Measurements from ENCODE around the gene NOL7.

Gene NOL7

GRCh38 chr6:13668291-13668928 is 53.3 kb downstream of the NOL7 start:
- ATAC-seq, result no peak
- no peak for TF ChIP-seq ISL1 (CRISPR knock-in tag; IDR thresholded peaks at IDR 0.05)
- no peak for TF ChIP-seq ZC3H10 (CRISPR knock-in tag; IDR thresholded peaks at IDR 0.05)
- no peak for TF ChIP-seq ZNF8 (CRISPR knock-in tag; IDR thresholded peaks at IDR 0.05)
- TF ChIP-seq TOX (CRISPR knock-in tag; IDR thresholded peaks at IDR 0.05; ENCODE audit: borderline replicate concordance), result no peak
- TF ChIP-seq, protein P1, sequence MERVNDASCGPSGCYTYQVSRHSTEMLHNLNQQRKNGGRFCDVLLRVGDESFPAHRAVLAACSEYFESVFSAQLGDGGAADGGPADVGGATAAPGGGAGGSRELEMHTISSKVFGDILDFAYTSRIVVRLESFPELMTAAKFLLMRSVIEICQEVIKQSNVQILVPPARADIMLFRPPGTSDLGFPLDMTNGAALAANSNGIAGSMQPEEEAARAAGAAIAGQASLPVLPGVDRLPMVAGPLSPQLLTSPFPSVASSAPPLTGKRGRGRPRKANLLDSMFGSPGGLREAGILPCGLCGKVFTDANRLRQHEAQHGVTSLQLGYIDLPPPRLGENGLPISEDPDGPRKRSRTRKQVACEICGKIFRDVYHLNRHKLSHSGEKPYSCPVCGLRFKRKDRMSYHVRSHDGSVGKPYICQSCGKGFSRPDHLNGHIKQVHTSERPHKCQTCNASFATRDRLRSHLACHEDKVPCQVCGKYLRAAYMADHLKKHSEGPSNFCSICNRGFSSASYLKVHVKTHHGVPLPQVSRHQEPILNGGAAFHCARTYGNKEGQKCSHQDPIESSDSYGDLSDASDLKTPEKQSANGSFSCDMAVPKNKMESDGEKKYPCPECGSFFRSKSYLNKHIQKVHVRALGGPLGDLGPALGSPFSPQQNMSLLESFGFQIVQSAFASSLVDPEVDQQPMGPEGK (CRISPR knock-in tag; IDR thresholded peaks at IDR 0.05; ENCODE audit: borderline replicate concordance), result no peak

GRCh38 chr6:13669476-13669875 is 54.3 kb downstream of the NOL7 start:
- no peak for ATAC-seq
- no peak for TF ChIP-seq TOX (CRISPR knock-in tag; IDR thresholded peaks at IDR 0.05; ENCODE audit: borderline replicate concordance)
- no peak for TF ChIP-seq ZNF70 (CRISPR knock-in tag; IDR thresholded peaks at IDR 0.05)
- TF ChIP-seq, protein P1 (CRISPR knock-in tag; IDR thresholded peaks at IDR 0.05; ENCODE audit: borderline replicate concordance), result no peak
- TF ChIP-seq OSR1 (CRISPR knock-in tag; IDR thresholded peaks at IDR 0.05), result no peak

Data from SK-N-SH treated with all-trans-retinoic acid at 6 μM for 48 hours (cell line).